Measurements from ENCODE around the gene KIF2C.

GRCh38 chr1:44759077-44759476 is 19.4 kb downstream of the KIF2C start:
- no peak for TF ChIP-seq CTCF (IDR thresholded peaks at IDR 0.05)
- no peak for TF ChIP-seq REST (IDR thresholded peaks at IDR 0.05; ENCODE audit: low read depth, low read length)
- no peak for TF ChIP-seq USF2 (IDR thresholded peaks at IDR 0.05; ENCODE audit: borderline replicate concordance, low read depth, low read length)
